HEK293T (cell line): ENCODE measurements around the gene CFAP119.

ENCODE experiments used
- BHLHE40 ChIP-seq: fragments of 450-650 bp; IDR thresholded peaks from 2 replicates; pipeline ENCODE4 v1.6.1; 2016; ENCODE audit warnings: mild to moderate bottlenecking, moderate library complexity, borderline replicate concordance
- FOXA1 ChIP-seq: fragments of 450-650 bp; IDR thresholded peaks from 2 replicates; pipeline ENCODE4 v1.6.1; 2016; ENCODE audit warnings: mild to moderate bottlenecking
- FOXK2 ChIP-seq: fragments of 450-650 bp; IDR thresholded peaks from 2 replicates; pipeline ENCODE4 v1.6.1; 2016; ENCODE audit warnings: mild to moderate bottlenecking
- FOXM1 ChIP-seq: fragments of 450-650 bp; IDR thresholded peaks from 2 replicates; pipeline ENCODE4 v1.6.1; 2017; ENCODE audit warnings: mild to moderate bottlenecking, borderline replicate concordance
- L3MBTL2 ChIP-seq: fragments of 450-650 bp; conservative IDR thresholded peaks from 2 replicates; pipeline ENCODE4 v1.6.1; 2016; ENCODE audit warnings: mild to moderate bottlenecking
- SP1 ChIP-seq: fragments of 450-650 bp; IDR thresholded peaks from 2 replicates; pipeline ENCODE4 v1.6.1; 2017
- SUZ12 ChIP-seq: fragments of 450-650 bp; IDR thresholded peaks from 2 replicates; pipeline ENCODE4 v1.6.1; 2016; ENCODE audit warnings: mild to moderate bottlenecking
- TARDBP ChIP-seq: fragments of 450-650 bp; IDR thresholded peaks from 2 replicates; pipeline ENCODE4 v1.6.1; 2016
- ZNF384 ChIP-seq: fragments of 450-650 bp; IDR thresholded peaks from 2 replicates; pipeline ENCODE4 v1.6.1; 2016

GRCh38 chr16:30758988-30759491 is 2.8 kb downstream of the CFAP119 start:
- TF ChIP-seq FOXK2: no peak
- TF ChIP-seq TARDBP: no peak
- no peak for TF ChIP-seq FOXM1
- no peak for TF ChIP-seq ZNF384
- TF ChIP-seq SUZ12: no peak
- no peak for TF ChIP-seq SP1
- no peak for TF ChIP-seq BHLHE40
- no peak for TF ChIP-seq FOXA1
- no peak for TF ChIP-seq L3MBTL2
